Anterior cingulate cortex (tissue), 58 donors: Measurements from ENCODE around the gene AMOTL2.

ENCODE experiments used
- DNase-seq, 58 donors: peaks; one replicate each; lab custom pipeline; 2025; lab: John Stamatoyannopoulos, UW

AMOTL2 gene

GRCh38 chr3:134355416-134355815 lies 18.8 kb downstream of the AMOTL2 start:
- DNase-seq, result no peak

GRCh38 chr3:134354612-134355251 lies 19.5 kb downstream of the AMOTL2 start:
- no peak for DNase-seq

- DNase-seq, result no peak
Observed at GRCh38 chr3:134353831-134354611, 20.2 kb downstream of the AMOTL2 start.

- no peak for DNase-seq
Observed at GRCh38 chr3:134353171-134353825, 20.9 kb downstream of the AMOTL2 start.

GRCh38 chr3:134352031-134352671 lies 22.1 kb downstream of the AMOTL2 start:
- no peak for DNase-seq

GRCh38 chr3:134351427-134351826 lies 22.8 kb downstream of the AMOTL2 start:
- no peak for DNase-seq

- DNase-seq, result no peak
Observed at GRCh38 chr3:134350861-134351311, 23.4 kb downstream of the AMOTL2 start.

GRCh38 chr3:134350266-134350665 lies 24.0 kb downstream of the AMOTL2 start:
- DNase-seq, result no peak

GRCh38 chr3:134348524-134348923 lies 25.7 kb downstream of the AMOTL2 start:
- DNase-seq, result no peak

- DNase-seq, result no peak
Observed at GRCh38 chr3:134347551-134347950, 26.7 kb downstream of the AMOTL2 start.

GRCh38 chr3:134346744-134347143 lies 27.5 kb downstream of the AMOTL2 start:
- DNase-seq, result no peak

- no peak for DNase-seq
Observed at GRCh38 chr3:134345202-134345601, 29.0 kb downstream of the AMOTL2 start.

- no peak for DNase-seq
Observed at GRCh38 chr3:134344560-134344959, 29.7 kb downstream of the AMOTL2 start.

- DNase-seq, result no peak
Observed at GRCh38 chr3:134342259-134342658, 32.0 kb downstream of the AMOTL2 start.

GRCh38 chr3:134341389-134341788 lies 32.9 kb downstream of the AMOTL2 start:
- DNase-seq, result no peak

GRCh38 chr3:134340982-134341365 lies 33.3 kb downstream of the AMOTL2 start:
- DNase-seq, result no peak

GRCh38 chr3:134340362-134340981 lies 33.8 kb downstream of the AMOTL2 start:
- DNase-seq, result no peak

GRCh38 chr3:134339913-134340312 lies 34.3 kb downstream of the AMOTL2 start:
- no peak for DNase-seq

GRCh38 chr3:134339331-134339730 lies 34.9 kb downstream of the AMOTL2 start:
- no peak for DNase-seq

- no peak for DNase-seq
Observed at GRCh38 chr3:134338516-134339261, 35.6 kb downstream of the AMOTL2 start.
